ENCODE results near the gene DZIP1L.

GRCh38 chr3:138049157-138049919 is 66.1 kb downstream of the DZIP1L start:
- TF ChIP-seq TAF1 (IDR thresholded peaks at IDR 0.05; ENCODE audit: borderline replicate concordance, insufficient read depth, low read length) (no peak), POLR2AphosphoS5 (IDR thresholded peaks at IDR 0.05; ENCODE audit: low read depth, low read length) (no peak), REST (IDR thresholded peaks at IDR 0.05; ENCODE audit: insufficient read depth in 1 of 2, low read depth in 2 of 2, low read length in 2 of 2) (no peak), SIN3A (IDR thresholded peaks at IDR 0.05; ENCODE audit: borderline replicate concordance, insufficient read depth, low read length) (no peak), FOXP2 (optimal IDR thresholded peaks at IDR 0.05; ENCODE audit: borderline replicate concordance, extremely low read depth, extremely low read length, insufficient read depth) (no peak)
